NCI-H1092 (cell line): ENCODE results near the gene IL11.
"Not testable (repeated sequence)": the region's sequence is repeated elsewhere in the genome, so short reads cannot be mapped to it uniquely, and the experiment has no call there.

ENCODE experiments used
- DNase-seq: peaks from one replicate; lab custom pipeline; 2025; lab: John Stamatoyannopoulos, UW

Gene IL11

DNA sequence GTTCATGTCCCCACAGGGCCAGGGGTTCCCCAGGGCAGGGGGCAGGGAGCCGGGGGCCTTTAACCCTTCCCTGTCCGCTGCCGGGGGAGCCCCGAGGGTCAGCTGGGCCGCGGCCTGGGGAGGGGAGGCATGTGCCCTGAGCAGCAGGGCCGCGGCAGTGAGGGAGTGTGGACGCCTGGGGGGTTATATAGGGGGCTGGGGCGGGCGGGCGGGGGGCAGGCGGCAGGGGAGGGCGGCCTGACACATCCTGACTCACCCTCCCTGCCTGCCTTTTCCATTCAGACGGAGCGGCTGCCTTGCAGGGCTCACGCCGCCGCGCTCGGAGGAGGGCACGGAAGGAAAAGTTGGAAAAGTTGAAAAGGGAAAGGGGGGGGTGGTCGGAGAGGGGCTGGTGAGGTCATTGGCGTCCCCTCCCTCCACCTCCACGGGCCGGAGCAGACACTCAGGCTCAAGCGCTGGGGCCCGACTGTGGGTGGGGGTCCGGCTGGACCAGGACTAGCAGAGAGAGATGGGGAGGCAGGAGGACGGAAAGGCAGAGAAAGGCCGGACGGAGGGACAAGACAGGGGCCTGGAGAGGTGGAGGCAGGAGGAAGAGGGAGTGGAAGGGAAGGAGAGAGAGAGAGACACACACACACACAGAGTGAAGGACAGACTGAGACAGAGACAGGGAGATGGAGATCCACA is at the start of gene IL11:
Gene IL11, minus strand, starts transcription at position 159 of the 684 bp plus-strand sequence. Its CDS starts 153 bp downstream, at position 6.
- DNase-seq: no peak

DNA sequence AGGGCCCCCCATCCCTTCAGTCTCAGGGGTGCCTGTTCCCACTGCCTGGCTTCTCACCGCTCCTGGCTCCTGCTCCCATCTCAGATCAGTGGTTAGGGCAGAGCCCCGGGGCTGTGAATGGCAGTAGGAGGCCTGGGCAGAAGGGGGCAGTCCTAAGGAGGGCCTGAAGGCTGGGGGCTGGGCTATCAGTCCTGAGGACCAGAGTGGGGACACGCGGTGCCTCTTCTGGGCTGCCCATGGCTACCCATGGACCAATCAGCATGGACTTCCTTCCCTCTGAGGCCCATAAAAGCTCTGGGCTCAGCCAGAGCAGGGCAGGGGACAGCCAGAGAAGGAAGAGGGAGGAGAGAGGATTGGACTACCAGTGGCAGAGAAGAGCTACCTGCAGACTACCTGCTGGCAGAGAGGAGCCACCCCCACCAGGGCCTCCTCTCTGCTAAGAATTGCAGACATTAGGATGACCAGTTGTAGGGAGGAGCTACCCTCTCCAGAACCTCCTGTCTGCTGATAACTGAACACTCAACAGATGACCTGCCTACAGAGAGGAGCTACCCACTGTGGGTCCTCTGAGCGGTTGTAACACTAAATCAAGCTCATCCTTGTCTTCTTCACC is 49.5 kb upstream of the IL11 start:
- DNase-seq: no peak

DNA sequence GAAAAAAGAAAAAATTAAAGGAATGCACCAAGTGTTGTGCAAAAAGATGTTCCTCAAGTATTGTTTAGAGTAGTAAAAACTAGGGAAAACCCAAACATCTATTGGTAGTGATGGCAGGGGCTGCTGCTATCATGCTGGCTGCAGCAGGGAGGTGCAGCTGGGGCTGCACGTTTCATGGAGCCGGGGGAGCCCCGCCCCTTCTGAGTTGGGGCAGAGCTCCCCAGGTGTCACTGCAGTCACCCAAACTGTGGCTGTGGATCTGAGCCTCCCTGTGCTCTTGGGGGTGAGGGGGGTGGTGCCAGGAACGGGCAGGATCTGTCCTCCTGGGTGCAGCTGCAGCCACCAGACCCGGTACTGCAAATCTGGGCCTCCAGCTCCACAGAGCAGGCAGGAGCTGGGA is 48.8 kb upstream of the IL11 start:
- no peak for DNase-seq

DNA sequence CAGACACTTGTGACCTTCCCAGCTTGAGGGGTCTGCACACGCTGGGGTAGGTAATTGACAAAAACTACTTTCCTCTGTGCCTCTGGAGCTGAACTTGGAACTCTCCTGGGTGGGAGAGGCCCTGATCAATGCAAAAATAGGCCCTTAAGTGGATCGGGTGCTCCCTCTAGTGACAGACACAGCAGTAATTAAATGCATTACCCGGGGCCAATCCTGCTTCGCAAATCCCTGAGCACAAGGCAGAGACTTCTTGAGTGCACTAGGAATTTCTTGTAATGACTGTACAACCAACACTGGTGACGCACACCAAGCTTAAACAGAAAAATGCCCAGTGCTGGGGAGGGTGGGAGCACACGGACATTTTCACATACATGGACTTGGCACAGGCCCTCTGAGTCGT is 47.9 kb upstream of the IL11 start:
- DNase-seq: no peak

DNA sequence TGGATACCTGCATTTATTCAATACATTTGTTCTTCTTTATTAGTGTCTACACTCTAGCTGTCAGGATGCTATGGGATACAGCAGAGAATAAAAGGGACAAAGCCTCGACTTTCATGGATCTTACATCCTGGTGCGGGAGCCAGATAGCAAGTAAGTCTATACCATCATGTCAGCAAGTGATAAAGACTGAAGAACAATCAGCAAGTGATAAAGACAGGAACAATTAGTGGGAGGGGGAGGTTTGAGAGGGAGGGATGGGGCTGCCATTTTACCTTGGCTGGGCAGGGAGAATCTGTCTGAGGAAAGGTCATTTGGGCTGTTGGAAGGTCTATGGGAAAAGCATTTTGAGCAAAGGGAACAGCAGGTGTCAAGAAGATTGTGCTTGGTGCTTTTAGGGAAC is 39.9 kb upstream of the IL11 start:
- no peak for DNase-seq

DNA sequence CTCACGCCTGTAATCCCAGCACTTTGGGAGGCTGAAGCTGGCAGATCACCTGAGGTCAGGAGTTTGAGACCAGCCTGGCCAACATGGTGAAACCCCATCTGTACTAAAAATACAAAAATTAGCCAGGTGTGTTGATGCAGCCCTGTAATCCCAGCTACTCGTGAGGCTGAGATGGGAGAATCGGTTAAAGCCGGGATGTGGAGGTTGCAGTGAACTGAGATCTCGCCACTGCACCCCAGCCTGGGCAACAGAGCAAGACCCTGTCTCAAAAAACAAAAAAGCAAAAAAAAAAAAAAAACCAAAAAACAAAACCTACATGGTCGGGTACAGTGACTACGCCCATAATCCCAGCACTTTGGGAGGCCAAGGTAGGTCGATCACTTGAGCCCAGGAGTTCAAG is 38.9 kb upstream of the IL11 start:
- DNase-seq: not testable (repeated sequence)

DNA sequence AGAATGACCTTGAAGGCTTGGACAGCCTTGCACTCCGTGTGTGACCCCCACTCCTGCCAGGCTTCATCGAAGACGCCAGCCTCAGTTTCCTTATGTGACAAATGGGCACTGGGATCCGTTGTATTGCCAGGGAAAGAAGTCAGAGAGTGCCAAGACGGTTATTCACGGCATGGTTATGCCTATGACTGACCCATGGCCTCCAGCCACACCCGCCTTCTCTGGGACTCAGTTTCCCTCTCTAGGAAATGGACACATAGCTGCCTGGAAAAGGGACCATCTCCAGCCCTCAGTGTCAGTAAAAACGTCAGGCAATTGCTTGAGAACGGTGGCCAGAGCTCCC is 38.2 kb upstream of the IL11 start:
- DNase-seq: no peak

DNA sequence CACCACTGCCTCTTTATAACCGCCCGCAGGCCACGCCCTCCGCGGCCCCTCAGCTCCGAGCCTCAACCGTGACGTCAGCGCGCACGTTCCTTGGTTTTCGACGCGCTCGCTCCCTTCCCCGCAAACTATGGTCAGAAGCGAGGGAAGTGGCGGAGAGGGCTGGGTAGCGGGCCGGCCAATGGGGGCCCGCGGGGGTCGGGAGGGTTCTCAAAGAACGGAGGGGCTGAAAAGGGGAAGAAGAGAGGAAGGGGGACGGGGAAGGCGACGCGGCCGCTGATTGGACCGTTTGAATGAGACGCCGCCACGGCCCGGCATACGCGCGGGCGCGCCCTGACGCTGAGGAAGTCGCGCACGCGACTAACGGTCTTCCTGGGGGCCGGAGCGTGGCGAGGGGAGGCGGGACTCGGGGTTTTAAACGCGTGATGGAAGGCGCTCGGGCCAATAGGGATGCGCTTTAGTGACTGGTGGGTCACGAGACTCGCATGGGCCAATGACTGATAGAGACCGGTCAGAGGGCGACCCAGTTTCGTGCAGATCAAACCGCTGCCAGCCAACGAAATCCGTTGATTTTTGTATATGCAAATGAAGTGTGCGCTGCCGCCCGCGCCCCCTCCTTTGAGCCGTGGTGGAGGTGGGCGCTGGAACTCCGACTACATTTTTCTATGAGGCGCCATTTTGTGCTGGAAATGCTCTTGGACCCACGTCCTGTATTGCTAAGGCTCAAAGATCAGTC is 37.7 kb upstream of the IL11 start:
- peak; percentile 97 for DNase-seq

DNA sequence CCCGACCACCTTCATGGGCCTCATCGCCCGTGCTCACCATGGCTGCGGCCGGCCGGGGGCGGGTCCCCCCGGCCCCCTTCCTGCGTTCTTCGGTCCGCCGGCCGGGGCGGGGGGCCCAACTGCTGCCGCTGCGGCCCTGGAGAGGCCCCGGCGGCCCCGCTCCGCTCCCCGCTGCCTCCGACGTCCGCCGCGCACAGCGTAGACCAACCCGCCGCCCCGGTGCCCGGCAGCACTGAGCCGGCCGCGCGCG is 37.2 kb upstream of the IL11 start, which contains the start of gene UBE2S:
Gene UBE2S, minus strand, starts transcription at position 239 of the 250 bp plus-strand sequence. Its CDS starts 199 bp downstream, at position 40.
- not testable (repeated sequence) for DNase-seq

DNA sequence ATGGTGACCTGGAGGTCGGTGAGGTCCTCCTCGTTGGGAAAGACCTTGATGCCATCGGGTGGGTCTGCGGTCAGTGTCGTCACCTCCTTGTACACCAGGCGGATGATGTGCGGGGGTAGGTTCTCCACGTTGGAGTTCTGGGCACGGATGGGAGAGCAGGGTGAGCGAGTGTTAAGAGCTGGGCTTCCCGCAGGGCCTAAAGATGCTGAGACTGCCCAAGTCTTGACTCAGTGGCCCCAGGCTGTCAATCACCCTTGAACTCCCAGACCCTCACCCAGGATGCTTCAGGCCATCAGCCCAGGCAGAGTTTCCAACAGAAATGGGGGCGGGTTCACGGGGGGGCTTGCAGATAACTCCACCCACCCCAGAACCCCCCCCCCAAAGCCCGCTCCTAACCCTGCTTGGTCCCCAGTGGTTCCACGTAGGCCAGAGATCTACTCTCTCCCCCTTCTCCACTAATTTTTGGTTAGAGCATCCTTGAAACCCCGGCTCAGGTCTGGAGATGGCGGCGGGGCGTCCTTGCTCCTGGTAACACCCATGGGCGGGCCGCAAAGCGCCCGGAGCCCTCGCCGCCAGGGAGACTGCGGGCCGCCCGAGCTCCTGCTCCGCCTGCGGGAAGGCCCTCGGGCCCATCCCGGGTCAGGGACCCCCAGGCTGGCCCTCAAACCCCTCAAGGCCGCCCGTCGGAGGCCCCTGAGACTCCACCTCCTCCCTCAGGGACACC is 36.7 kb upstream of the IL11 start:
- no peak for DNase-seq

DNA sequence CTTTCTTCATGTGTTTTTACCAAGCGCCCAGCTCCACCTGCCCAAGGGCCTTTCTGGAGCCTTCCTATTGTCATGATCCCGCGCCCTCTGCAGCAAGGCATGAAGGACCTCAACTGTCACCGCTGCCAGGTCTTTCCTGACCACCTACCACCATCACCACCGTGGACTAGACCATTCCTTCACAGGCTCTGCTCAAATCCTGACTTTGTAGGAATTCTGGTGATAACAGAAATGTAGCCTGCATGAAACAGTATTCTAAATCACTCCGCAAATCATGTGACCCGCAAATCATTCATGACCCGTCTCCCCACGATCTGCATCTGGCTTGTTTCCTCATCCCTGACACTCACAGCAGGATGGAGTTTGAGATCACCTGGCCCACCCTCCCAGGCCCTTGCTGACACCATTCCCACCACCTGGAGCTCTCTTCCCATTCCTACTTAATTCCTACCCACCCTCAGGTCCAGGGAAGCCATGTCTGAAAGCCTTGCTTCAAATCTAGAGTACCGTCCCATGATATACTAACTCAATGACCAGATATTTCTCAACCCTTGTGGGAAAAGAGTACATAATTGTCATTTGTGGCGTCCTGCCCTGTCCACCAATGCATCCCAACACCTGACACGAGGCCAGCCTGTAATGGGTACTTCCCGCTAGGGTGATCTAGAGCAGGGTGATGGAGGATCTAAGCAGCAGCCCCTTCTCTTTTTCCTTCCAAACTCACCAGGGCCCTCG is 36.0 kb upstream of the IL11 start:
- DNase-seq: no peak

DNA sequence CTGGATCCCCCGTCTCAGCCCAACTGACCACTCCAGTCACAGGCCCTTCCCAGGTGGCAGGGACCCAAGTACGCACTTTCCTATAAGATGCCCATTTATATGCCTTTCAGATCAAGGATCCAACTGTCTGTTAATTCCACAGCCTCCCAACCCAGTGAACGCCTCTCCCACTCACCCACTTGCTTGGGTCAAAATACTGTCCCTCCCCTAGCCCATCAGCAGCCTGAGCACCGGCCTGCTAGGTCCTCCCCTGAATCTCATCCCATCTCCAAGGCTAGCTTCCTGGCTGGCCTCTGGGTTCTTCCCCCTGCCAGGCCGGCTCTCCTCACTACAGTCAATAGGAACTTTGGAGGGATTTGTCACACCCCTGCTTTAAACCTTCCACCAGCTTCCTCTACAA is 35.4 kb upstream of the IL11 start:
- no peak for DNase-seq

DNA sequence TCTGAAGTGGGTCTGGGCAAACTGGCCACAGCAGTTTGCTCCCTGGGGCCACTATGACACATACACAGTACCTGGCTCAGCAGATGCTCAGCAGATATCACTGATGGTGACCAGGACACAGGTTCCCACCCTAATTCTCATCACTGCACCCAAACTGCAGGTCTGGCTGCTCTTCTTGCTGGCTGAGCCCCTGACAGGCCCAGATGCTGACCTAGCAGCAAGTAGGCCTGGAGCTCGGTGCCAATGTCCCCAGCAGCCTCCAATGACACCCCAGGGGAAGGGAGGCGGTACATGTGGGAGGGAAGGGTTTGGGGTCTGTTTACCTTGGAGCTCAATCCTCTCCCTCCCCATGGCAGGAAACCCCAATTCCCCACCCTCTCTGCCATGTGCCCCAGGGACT is 32.2 kb upstream of the IL11 start:
- no peak for DNase-seq

DNA sequence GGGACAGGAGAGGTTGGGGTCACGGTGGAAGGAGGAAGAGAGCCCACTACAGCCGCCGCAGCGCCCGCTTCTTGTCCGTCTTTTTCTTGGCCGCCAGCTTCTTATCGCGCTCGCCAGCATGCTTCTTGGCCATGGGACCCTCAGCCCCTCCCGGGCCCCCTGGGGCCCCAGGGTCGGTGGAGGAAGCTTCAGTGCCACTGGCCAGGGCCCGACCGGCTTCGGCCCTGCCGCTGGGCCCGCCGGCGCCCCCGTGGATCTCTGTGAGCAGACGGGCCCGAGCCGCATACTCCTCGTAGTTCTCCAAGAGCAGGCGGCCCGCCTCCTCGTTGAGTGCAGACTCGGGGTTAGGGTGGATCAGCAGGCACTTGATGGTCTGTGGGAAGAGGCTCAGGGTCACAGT is 31.1 kb upstream of the IL11 start:
- DNase-seq: not testable (repeated sequence)

DNA sequence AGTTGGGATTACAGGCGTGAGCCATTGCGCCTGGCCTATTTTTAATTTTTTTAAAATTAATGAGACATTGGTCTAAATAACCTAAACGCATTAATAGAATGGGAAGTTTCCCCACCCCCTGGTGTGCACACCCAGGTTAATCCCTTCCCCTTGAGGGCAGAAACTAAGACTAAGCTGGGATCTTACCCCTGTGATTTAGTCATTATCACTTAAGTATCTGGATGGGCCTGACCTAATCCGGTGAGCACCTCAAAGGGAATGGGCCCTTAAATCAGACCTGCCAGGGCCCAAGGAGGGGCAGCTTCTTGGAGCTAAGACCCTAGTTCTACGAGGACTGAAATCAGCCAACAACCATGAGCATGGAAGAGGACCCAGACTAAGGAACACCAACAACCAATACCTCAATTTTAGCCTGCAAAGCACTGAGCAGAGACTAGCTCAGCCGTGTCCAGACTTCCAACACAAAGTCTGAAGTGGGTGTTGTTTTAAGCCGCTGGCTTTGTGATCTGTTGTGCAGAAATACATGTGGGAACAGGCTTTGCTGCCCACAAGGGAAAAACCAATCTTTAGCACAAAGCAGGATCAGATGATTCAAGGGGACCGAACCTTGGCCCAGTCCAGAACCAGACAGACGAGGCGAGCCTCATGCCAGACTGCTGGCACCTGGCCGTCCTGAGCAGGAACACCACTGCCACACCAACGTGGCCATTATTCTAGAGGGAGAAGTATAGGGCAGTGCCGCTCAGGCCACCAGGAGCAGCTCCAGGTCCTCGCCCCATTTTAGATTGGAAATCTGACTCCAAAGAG is 30.2 kb upstream of the IL11 start:
- DNase-seq: no peak

DNA sequence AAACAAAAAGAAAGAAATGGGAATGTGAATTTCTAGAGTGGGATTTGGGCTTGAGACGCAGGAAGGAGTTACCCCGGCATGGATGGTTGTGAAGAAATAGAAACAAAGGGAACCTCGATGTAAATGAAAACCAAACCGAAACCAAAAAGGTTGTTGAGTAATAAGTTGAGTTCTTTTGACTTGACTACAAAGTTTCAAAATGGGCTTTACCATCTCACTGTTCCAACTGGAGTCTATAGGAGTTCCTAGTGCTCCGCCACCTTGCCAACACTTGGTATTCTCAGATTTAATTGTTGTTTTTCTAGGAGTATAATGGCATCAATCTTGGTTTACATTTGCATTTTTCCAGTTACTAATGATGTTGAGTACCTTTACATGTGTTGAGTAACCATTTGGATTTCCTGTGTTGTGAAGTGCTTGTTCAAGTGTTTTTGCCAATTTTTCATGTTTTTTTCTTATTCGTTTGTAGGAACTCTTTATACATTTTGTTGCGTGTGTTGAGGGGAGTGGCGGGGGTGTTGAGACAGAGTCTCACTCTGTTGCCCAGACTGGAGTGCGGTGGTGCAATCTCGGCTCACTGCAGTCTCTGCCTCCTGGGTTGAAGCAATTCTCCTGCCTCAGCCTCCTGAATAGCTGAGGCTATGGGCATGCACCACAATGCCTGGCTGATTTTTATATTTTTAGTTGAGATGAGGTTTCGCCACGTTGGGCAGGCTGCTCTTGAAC is 28.1 kb upstream of the IL11 start:
- DNase-seq: no peak

DNA sequence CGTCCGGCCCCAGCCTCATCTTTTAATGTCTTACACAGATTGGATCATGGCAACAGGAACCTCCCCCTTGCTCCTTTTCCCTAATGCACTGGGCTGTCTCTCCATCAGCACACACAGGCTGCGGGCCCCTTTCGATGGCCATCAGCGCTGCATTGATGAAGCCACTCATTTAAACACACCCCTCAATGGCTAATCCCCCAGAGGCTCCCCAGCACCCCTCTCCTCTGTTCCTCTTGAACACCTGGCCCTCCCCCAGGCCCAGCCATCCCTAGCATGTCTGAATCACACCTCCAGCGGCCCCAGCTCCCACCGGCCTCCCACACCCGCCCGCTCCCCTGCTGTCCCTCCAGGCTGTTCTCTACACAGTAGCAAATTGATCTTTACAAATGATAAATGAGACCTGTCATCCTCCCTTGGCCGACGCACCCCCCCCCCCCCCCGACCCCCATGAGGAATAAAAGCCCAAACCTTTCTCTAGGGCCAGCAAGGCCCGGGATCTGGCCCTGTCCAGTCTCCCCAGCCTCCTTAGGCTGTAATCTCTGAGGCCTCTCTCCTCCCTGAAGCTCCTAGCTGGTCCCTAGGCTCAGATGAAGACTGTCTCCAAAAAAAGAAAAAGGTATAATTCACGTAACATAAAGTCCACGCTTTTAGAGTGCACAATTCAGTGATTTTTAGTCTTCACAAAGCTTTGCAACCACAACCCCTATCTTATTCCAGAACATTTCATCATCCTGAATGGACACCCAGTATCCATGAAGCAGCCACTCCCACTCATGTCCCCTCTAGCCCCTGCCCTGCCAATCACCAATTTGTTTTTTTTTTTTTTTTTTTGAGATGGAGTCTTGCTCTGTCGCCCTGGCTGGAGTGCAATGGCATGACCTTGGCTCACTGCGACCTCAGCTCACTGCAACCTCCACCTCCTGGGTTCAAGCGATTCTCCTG is 22.8 kb upstream of the IL11 start:
- no peak for DNase-seq

DNA sequence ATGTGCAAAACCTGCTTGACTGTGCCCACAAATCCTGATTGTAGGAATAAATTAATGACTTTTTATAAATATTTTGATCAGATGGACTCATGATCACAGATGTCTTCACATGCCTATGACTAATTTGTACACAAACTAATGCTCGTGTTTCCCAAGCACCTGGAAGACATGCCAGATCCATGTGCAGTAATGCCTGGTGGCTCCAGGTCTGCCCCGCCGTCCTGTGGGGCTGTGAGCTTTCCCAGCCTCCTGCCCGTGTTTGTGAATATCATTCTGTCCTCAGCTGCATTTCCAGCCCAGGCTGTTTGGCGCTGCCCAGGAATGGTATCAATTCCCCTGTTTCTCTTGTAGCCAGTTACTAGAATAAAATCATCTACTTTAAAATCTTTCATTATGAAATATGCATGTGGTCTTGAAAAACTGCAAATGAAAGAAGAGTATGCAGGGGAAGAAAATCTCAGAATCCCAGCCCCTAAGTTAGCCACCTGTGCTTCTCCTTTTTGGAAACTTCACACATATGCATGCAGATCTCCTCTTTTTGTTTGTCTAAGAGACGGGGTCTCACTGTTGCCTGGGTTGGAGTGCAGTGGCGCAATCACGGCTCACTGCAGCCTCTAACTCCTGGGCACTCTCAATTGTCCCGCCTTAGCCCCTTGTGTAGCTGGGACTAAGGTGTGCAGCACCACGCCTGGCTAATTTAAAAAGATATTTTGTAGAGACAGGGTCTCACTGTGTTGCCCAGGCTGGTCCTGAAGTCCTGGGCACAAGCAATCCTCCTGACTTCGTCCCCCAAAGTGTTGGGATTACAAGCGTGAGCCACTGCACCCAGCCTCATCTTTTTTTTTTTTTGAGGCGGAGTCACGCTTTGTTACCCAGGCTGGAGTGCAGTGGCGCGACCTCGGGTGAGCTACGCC is 21.7 kb upstream of the IL11 start:
- DNase-seq: no peak
